ENCODE measurements around the gene CDC45. TPM values are rescaled to one million over a fixed set of nuclear protein-coding genes. Genes with fewer than 3 reads are reported as not detected.

Gene CDC45
- total RNA-seq, 1 experiment from 2014 or later: 44.6 TPM

DNA sequence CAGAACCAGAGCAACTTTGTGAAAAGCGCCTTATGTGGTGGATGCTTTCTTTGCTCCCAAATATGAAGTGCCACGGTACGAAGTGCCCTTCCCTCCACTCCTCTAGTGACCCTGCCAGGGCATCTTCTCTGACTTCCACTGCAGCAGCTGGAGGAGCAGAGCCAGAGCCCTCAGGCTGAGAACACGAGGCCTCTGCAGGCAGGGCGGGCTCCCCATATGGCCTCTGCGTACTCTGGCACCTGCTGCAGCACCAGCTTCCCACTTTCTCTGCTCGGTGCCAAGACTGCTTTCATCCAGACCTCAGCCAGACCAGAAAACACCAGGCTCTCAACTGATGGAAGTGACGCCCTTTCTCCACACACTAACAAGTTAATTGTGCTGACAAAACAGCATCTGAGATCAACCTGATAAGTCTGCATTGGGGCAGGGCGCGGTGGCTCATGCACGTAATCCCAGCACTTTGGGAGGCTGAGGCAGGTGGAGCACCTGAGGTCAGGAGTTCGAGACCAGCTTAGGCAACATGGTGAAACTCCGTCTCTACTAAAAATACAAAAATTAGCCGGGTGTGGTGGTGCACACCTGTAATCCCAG lies 13.5 kb upstream of the CDC45 start:
- no peaks in the 10 kb centered on the region for H3K4me1 ChIP-seq
- no peaks in the 10 kb centered on the region for H3K4me1 Mint-ChIP-seq (ENCODE audit: low read depth, unreplicated experiment)
- BruUV-seq (replicated peaks): no TSS peak
- no peaks in the 10 kb centered on the region for H3K27me3 Mint-ChIP-seq (ENCODE audit: insufficient read depth, unreplicated experiment)
- TF ChIP-seq, protein P1, sequence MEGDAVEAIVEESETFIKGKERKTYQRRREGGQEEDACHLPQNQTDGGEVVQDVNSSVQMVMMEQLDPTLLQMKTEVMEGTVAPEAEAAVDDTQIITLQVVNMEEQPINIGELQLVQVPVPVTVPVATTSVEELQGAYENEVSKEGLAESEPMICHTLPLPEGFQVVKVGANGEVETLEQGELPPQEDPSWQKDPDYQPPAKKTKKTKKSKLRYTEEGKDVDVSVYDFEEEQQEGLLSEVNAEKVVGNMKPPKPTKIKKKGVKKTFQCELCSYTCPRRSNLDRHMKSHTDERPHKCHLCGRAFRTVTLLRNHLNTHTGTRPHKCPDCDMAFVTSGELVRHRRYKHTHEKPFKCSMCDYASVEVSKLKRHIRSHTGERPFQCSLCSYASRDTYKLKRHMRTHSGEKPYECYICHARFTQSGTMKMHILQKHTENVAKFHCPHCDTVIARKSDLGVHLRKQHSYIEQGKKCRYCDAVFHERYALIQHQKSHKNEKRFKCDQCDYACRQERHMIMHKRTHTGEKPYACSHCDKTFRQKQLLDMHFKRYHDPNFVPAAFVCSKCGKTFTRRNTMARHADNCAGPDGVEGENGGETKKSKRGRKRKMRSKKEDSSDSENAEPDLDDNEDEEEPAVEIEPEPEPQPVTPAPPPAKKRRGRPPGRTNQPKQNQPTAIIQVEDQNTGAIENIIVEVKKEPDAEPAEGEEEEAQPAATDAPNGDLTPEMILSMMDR (IDR thresholded peaks at IDR 0.05; ENCODE audit: insufficient read depth in 1 of 2, low read depth in 1 of 2, low read length in 1 of 2, severe bottlenecking in 1 of 2, unreplicated experiment in 1 of 2): no peak
- H3K9me3 Mint-ChIP-seq (ENCODE audit: unreplicated experiment): no peaks in the 10 kb centered on the region
- ChIA-PET POLR2A (no interaction called here), CTCF (no interaction called here)
- H3K4me3 Mint-ChIP-seq (ENCODE audit: unreplicated experiment): no peak overlapping the region
- no peak overlapping the region for H3K4me3 ChIP-seq (ENCODE audit: low read depth, low read length)
- H3K27ac Mint-ChIP-seq (ENCODE audit: unreplicated experiment): no peak overlapping the region
- no peak for DNase-seq
- H3K36me3 ChIP-seq (ENCODE audit: control insufficient read depth, insufficient read depth, low read length): peaks cover 6% of the 10 kb centered on the region
- H3K9me3 ChIP-seq: no peaks in the 10 kb centered on the region
- H3K27me3 ChIP-seq (replicated peaks; ENCODE audit: control insufficient read depth, insufficient read depth, low read length): no peaks in the 10 kb centered on the region
- intact Hi-C loops (cut with micrococcal nuclease; ENCODE audit: unreplicated experiment): no loop called here
- H3K36me3 Mint-ChIP-seq (ENCODE audit: insufficient read depth, unreplicated experiment): peaks cover 56% of the 10 kb centered on the region

GRCh38 chr22:19466848-19467752 lies 12.6 kb upstream of the CDC45 start:
- no peak overlapping the region for H3K4me3 Mint-ChIP-seq (ENCODE audit: unreplicated experiment)
- Histone ChIP-seq H3K36me3 (ENCODE audit: control insufficient read depth, insufficient read depth, low read length) (peaks cover 6% of the 10 kb centered on the region), H3K27me3 (replicated peaks; ENCODE audit: control insufficient read depth, insufficient read depth, low read length) (no peaks in the 10 kb centered on the region), H3K4me3 (ENCODE audit: low read depth, low read length) (no peak overlapping the region), H3K9me3 (no peaks in the 10 kb centered on the region), H3K4me1 (no peaks in the 10 kb centered on the region)
- no TSS peak for BruUV-seq (replicated peaks)
- H3K27me3 Mint-ChIP-seq (ENCODE audit: insufficient read depth, unreplicated experiment): no peaks in the 10 kb centered on the region
- intact Hi-C loops (cut with micrococcal nuclease; ENCODE audit: unreplicated experiment): no loop called here
- H3K36me3 Mint-ChIP-seq (ENCODE audit: insufficient read depth, unreplicated experiment): peaks cover 59% of the 10 kb centered on the region
- TF ChIP-seq, protein P1 (IDR thresholded peaks at IDR 0.05; ENCODE audit: insufficient read depth in 1 of 2, low read depth in 1 of 2, low read length in 1 of 2, severe bottlenecking in 1 of 2, unreplicated experiment in 1 of 2): no peak
- CTCF ChIA-PET: no interaction called here
- POLR2A ChIA-PET: no interaction called here
- no peak for DNase-seq
- H3K9me3 Mint-ChIP-seq (ENCODE audit: unreplicated experiment): no peaks in the 10 kb centered on the region
- H3K4me1 Mint-ChIP-seq (ENCODE audit: low read depth, unreplicated experiment): no peaks in the 10 kb centered on the region
- H3K27ac Mint-ChIP-seq (ENCODE audit: unreplicated experiment): no peak overlapping the region

GRCh38 chr22:19467912-19468311 lies 11.8 kb upstream of the CDC45 start:
- no peaks in the 10 kb centered on the region for H3K27me3 Mint-ChIP-seq (ENCODE audit: insufficient read depth, unreplicated experiment)
- H3K4me1 ChIP-seq: no peaks in the 10 kb centered on the region
- H3K9me3 Mint-ChIP-seq (ENCODE audit: unreplicated experiment): no peaks in the 10 kb centered on the region
- no peak for DNase-seq
- intact Hi-C loops (cut with micrococcal nuclease; ENCODE audit: unreplicated experiment): no loop called here
- TF ChIP-seq, protein P1 (IDR thresholded peaks at IDR 0.05; ENCODE audit: insufficient read depth in 1 of 2, low read depth in 1 of 2, low read length in 1 of 2, severe bottlenecking in 1 of 2, unreplicated experiment in 1 of 2): no peak
- no peak overlapping the region for H3K27ac Mint-ChIP-seq (ENCODE audit: unreplicated experiment)
- peaks cover 59% of the 10 kb centered on the region for H3K36me3 Mint-ChIP-seq (ENCODE audit: insufficient read depth, unreplicated experiment)
- POLR2A ChIA-PET: no interaction called here
- no peaks in the 10 kb centered on the region for H3K4me1 Mint-ChIP-seq (ENCODE audit: low read depth, unreplicated experiment)
- BruUV-seq (replicated peaks): no TSS peak
- no peak overlapping the region for H3K4me3 Mint-ChIP-seq (ENCODE audit: unreplicated experiment)
- no peaks in the 10 kb centered on the region for H3K27me3 ChIP-seq (replicated peaks; ENCODE audit: control insufficient read depth, insufficient read depth, low read length)
- CTCF ChIA-PET: no interaction called here
- no peaks in the 10 kb centered on the region for H3K9me3 ChIP-seq
- no peak overlapping the region for H3K4me3 ChIP-seq (ENCODE audit: low read depth, low read length)
- peaks cover 6% of the 10 kb centered on the region for H3K36me3 ChIP-seq (ENCODE audit: control insufficient read depth, insufficient read depth, low read length)
